ENCODE measurements around the gene ABLIM1.

The ABLIM1 gene

GRCh38 chr10:114518401-114519305, 139.4 kb downstream of the ABLIM1 start:
- DNase-seq (ENCODE audit: low spot score): no peak

GRCh38 chr10:114517368-114518250, 140.5 kb downstream of the ABLIM1 start:
- DNase-seq (ENCODE audit: low spot score): no peak

- no peak for DNase-seq (ENCODE audit: low spot score)
Measured at GRCh38 chr10:114516356-114516755, 141.7 kb downstream of the ABLIM1 start.

- DNase-seq (ENCODE audit: low spot score): no peak
Measured at GRCh38 chr10:114515298-114515914, 142.7 kb downstream of the ABLIM1 start.

DNA sequence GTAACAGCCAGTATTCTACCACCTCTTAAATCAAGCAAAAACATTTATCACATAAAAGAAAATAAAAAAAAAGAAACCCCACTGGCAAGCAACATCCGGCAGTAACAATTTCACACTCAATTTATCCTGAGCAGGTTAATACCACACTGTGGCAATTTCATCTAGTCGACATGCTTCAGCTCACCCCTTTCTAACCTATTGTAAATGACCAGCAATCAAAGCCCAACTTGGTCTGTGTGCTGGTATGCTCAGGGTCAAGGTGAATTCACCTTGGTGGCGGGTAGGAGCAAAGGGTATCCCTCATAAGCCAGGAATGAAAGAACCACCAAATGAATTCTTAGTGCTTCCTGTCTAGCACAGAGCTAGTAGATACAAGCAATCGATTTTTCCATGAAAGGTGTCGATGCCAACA, 144.7 kb downstream of the ABLIM1 start:
- no peak for DNase-seq (ENCODE audit: low spot score)

DNA sequence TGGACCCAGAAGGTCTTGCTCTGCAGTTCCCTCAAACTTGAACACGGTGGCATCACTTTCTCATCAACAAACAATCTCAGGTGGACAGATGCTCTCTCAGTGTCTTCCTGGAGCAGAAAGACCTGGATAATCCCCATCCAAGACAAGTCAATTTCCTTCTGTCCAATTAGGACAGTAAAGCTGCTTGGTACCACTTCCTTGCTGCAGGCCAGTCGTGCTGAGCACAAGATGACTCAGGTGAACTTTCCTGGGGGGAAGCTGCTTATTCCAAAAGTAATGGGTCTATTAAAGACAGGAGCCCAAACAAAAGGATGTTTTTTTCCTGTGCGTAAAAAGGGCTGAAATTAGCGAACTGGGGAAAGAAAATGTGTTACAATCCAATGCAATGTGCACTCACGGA, 146.2 kb downstream of the ABLIM1 start:
- DNase-seq (ENCODE audit: low spot score): no peak

- DNase-seq (ENCODE audit: low spot score): no peak
Measured at GRCh38 chr10:114508376-114508775, 149.7 kb downstream of the ABLIM1 start.

GRCh38 chr10:114507449-114507848, 150.6 kb downstream of the ABLIM1 start:
- peak; percentile 22 for DNase-seq (ENCODE audit: low spot score)

- DNase-seq (ENCODE audit: low spot score): no peak
Measured at GRCh38 chr10:114506871-114507385, 151.1 kb downstream of the ABLIM1 start.

GRCh38 chr10:114504769-114505579, 153.1 kb downstream of the ABLIM1 start:
- DNase-seq (ENCODE audit: low spot score): no peak

DNA sequence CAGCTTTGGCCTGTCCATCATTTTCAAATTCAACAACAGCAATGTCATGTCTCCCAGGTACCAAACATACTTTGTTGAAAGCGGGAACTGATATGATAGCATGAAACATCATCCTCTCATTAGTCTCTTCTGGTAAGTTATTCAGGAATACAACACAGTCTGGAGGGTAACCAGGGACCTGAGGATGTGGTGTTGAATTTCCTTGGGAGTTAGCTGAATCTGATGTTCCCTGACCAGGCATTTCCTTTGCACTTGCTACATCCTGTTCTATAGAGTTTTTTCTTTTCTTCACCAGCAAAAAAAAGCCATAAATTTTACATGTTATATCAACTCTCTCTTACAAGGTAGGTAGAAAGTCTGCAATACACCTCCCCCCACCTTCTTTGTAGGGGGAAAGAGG, 156.0 kb downstream of the ABLIM1 start:
- DNase-seq (ENCODE audit: low spot score): no peak

DNA sequence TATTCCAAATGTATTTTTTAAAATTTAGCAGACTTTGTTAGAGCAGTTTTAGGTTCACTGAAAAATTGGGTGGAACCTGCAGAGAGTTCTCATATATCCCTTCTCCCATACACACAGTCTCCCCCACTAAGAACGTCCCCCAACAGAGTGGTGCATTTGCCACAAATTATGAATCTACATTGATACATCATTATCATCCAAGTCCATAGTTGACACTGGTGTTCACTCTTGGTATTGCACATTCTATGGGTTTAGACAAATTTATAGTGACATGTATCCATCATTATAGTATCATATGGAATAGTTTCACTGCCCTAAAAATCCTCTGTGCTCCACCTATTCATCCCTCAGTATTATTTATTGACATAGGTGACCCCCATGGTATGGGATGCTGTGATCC, 156.4 kb downstream of the ABLIM1 start:
- DNase-seq (ENCODE audit: low spot score): no peak

GRCh38 chr10:114500643-114501042, 157.4 kb downstream of the ABLIM1 start:
- DNase-seq (ENCODE audit: low spot score): no peak

DNA sequence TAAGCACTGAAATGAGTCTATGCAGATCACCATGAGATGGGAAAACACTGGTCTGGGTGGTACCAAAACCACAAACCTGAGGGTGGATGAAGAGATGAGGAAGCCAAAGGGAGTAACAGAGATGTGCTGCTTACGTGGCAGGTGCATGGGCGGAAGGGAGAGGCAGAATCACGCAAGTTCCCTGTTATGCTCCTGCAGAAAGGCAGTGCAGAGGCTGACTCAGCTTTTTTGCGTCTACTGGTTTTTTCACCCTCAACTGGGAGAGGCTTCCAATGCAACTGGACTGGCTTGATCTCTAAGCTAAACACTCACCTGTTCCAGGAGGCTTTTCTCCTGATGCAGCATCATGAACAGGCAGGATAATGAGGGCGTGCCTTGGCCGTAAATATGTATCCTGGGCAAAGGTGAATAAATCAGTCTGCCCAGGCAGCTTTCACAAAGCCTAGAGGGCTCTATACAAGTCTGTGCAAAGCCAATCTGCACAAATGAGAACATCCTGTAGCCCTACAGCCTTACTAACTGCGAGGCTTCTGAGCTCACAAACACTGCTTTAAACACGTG, 158.4 kb downstream of the ABLIM1 start:
- no peak for DNase-seq (ENCODE audit: low spot score)

- no peak for DNase-seq (ENCODE audit: low spot score)
Measured at GRCh38 chr10:114499116-114499515, 159.0 kb downstream of the ABLIM1 start.

DNA sequence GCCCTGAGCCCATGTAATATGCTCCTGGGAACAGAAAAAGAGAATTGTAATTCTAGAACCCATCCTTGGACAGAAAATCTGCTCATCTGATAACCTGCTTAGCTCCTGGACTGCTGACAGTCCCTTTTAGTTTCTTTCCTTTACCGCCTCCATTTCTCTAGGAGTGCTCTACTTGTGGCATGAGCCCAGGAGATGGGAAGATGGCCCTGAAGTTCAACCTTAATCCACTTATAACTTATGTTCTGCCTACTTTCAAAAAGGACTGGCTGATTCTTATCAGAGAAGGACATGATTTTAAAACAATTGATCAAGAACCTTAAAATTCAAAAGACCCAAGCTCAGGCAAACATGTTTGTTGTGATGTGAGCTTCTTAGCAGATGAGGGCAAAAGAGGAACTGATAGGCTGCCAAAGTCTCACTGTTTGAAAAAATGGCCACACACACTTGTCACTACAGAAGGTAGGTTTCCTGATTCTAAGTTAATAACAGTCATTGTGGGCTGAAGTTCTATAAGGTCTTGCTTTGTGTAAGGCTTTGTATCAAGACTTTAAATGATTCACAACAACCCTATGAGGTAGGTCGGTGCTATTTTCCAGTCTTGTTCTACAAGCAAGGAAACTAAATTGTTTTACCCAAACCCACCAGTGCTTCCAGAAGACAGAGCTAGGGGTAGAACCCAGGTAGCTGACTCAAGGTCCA, 159.5 kb downstream of the ABLIM1 start:
- no peak for DNase-seq (ENCODE audit: low spot score)

DNA sequence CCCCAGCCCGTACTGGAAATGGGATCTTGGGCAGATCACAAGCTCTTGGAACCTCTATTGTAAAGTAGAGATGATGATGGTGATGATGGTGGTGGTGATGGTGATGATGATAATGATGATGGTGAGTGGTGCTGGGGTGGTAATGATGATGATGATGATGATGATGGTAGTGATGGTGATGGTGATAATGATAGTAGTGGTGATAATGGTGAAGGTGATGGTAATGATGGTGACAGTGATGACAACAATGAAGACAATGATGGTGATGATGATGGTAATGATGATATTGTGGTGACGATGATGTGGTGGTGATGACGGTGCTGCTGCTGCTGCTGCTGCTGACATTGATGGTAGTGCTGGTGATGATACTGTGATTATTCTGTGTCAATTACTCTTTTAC, 162.8 kb downstream of the ABLIM1 start:
- no peak for DNase-seq (ENCODE audit: low spot score)

GRCh38 chr10:114492351-114493037, 165.6 kb downstream of the ABLIM1 start:
- DNase-seq (ENCODE audit: low spot score): no peak

- DNase-seq (ENCODE audit: low spot score): no peak
Measured at GRCh38 chr10:114491933-114492332, 166.1 kb downstream of the ABLIM1 start.

GRCh38 chr10:114491419-114491818, 166.7 kb downstream of the ABLIM1 start:
- DNase-seq (ENCODE audit: low spot score): no peak
